MCF 10A (cell line): Measurements from ENCODE around the gene FTL. TPM values are rescaled to one million over a fixed set of nuclear protein-coding genes. Genes with fewer than 3 reads are reported as not detected.

Source experiments
- BruUV-seq: library from RNA; stranded (reverse); fragments of 400-500 nt; replicated peaks from 2 replicates; lab custom pipeline; 2021; lab: Mats Ljungman, UMichigan
- CTCF ChIA-PET: fragments of 300-600 bp; sonication (Branson Sonifier 250); formaldehyde crosslinking; extraction: SDS; loops from one replicate; lab custom pipeline; 2021; ENCODE audit warnings: antibody characterized with exemption, inconsistent platforms; lab: Yijun Ruan, JAX
- POLR2A ChIA-PET: fragments of 300-600, 350-650 bp; sonication (Branson Sonifier 250); formaldehyde crosslinking; extraction: SDS; loops from one replicate; lab custom pipeline; 2020; ENCODE audit warnings: antibody characterized with exemption, inconsistent platforms; lab: Yijun Ruan, JAX
- DNase-seq: peaks from one replicate; pipeline ENCODE4 v3.0.0-alpha.2; 2018; ENCODE audit not compliant: unreplicated experiment
- H3K27ac Mint-ChIP-seq: one replicate; pipeline ENCODE4 v1.8.0; 2022; ENCODE audit warnings: mild to moderate bottlenecking, low read depth, mixed read lengths; ENCODE audit not compliant: unreplicated experiment
- H3K27me3 Mint-ChIP-seq: one replicate; pipeline ENCODE4 v1.8.0; 2022; ENCODE audit warnings: mixed read lengths; ENCODE audit not compliant: insufficient read depth, unreplicated experiment
- H3K36me3 Mint-ChIP-seq: one replicate; pipeline ENCODE4 v1.8.0; 2022; ENCODE audit warnings: mild to moderate bottlenecking, moderate library complexity, mixed read lengths; ENCODE audit not compliant: insufficient read depth, unreplicated experiment
- H3K4me1 Mint-ChIP-seq: one replicate; pipeline ENCODE4 v1.8.0; 2022; ENCODE audit warnings: mixed read lengths; ENCODE audit not compliant: insufficient read depth, unreplicated experiment
- H3K4me3 Mint-ChIP-seq: one replicate; pipeline ENCODE4 v1.8.0; 2022; ENCODE audit warnings: mild to moderate bottlenecking, moderate library complexity, mixed read lengths; ENCODE audit not compliant: unreplicated experiment
- H3K9me3 Mint-ChIP-seq: one replicate; pipeline ENCODE4 v1.8.0; 2022; ENCODE audit warnings: mixed read lengths; ENCODE audit not compliant: unreplicated experiment
- intact Hi-C: fragments of 100-400 bp; cut with micrococcal nuclease; formaldehyde crosslinking; loops from 2 replicates; pipeline ENCODE4 v1.14.1; 2022
- total RNA-seq: library from RNA; stranded (reverse); gene quantifications from 2 replicates; pipeline ENCODE4 v1.2.3, GENCODE V29; 2022
- TF ChIP-seq, protein P1 (sequence below): fragments of 200-600 bp; IDR thresholded peaks from one replicate; pipeline ENCODE4 v1.8.0; 2022; ENCODE audit warnings: antibody characterized with exemption, mild to moderate bottlenecking; ENCODE audit not compliant: unreplicated experiment

The FTL gene
- total RNA-seq, 1 experiment from 2014 or later: 275 TPM

DNA sequence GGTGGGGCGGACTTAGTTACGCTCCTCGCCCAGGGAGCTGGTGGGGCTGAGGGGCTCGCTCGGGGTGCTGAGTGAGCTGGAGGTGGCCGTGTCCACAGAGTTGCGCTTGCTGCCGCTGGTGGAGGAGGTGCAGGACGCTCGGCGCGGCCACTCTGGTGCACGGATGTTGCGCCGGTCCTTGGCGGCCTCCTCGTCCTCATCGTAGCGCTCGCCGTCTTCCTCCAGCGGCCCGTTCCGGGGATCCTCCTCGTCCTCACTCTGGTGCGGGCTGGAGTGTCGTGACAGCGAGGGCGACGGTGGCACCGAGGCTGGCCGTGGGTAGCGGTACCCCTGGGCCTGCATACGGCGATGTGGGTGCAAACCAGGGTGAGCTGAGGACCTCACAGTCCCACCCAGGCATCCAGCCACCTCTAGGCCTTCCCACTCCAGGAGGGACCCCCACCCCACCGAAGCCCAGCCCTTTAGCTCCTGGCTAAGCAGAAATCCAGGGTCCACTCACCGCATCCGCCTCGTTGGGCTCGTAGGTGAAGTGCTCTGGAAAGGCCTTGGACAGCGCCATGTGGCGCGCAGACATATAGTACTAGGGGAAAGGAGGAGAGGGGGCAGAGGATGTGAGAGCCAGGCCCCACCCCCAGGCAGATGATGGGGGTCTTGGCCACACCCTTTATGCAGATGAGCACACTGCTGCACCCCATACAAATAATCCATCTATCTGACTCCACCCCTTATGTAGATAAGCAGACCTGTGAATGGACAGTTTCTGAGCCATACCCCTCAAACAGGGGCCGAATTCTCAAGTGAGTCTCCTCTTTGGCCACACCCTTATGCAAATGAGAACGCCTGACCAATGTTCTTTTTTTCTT lies 4.4 kb downstream of the FTL start:
- peak; percentile 34 for DNase-seq
- Mint-ChIP-seq H3K9me3 (no peaks in the 10 kb centered on the region), H3K36me3 (peaks cover 77% of the 10 kb centered on the region), H3K4me3 (no peak overlapping the region), H3K27ac (no peak overlapping the region), H3K27me3 (no peaks in the 10 kb centered on the region), H3K4me1 (peaks cover 11% of the 10 kb centered on the region)
- BruUV-seq: no TSS peak
- CTCF ChIA-PET: interaction anchor here (1.3 to 2.9 kb wide), 6 partner anchors 11 to 128 kb away, joined by 4 to 18 read pairs (median 6); partner anchors contain the start of genes GYS1, PPP1R15A and RUVBL2
- POLR2A ChIA-PET: interaction anchor here (0.8 to 1.1 kb wide), 2 partner anchors 8 to 24 kb away, joined by 3 to 4 read pairs; partner anchors contain the start of genes GYS1 and RUVBL2
- intact Hi-C loops: loop anchor here (2.0 kb wide), 2 partner anchors 69 to 175 kb away; partner anchors contain the start of gene NUCB1
- TF ChIP-seq, protein P1, sequence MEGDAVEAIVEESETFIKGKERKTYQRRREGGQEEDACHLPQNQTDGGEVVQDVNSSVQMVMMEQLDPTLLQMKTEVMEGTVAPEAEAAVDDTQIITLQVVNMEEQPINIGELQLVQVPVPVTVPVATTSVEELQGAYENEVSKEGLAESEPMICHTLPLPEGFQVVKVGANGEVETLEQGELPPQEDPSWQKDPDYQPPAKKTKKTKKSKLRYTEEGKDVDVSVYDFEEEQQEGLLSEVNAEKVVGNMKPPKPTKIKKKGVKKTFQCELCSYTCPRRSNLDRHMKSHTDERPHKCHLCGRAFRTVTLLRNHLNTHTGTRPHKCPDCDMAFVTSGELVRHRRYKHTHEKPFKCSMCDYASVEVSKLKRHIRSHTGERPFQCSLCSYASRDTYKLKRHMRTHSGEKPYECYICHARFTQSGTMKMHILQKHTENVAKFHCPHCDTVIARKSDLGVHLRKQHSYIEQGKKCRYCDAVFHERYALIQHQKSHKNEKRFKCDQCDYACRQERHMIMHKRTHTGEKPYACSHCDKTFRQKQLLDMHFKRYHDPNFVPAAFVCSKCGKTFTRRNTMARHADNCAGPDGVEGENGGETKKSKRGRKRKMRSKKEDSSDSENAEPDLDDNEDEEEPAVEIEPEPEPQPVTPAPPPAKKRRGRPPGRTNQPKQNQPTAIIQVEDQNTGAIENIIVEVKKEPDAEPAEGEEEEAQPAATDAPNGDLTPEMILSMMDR: no peak

DNA sequence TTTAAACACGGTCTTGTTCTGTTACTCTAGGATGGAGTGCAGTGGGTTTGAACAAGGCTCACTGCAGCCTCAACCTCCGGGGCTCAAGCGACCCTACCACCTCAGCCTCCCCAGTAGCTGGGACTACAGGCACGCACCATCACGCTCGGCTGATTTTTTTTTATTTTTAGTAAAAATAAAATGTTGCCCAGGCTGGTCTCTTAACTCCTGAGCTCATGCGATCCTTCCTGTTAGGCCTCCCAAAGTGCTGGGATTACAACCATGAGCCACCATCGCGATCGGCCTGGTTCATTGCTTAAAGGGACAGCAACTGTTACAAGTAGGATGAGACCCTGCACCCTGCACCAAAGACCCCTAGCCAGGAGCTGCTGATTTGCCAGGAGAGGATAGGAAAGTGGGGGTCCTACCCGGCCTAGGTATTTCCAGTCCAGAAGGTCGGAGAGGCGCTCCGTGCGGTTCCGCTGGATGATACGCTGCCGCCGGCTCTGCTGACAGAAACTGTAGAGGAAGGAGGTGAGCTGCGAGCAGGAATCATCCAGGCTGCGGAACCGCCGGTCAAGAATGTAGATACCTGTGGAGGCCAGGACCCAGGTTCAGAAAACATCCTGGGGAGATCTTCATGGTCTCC lies 5.1 kb downstream of the FTL start:
- Mint-ChIP-seq H3K9me3 (no peaks in the 10 kb centered on the region), H3K27me3 (no peaks in the 10 kb centered on the region), H3K27ac (no peak overlapping the region), H3K4me1 (peaks cover 6% of the 10 kb centered on the region), H3K36me3 (peaks cover 77% of the 10 kb centered on the region), H3K4me3 (no peak overlapping the region)
- intact Hi-C loops: loop anchor here (2.0 kb wide), 2 partner anchors 69 to 175 kb away; partner anchors contain the start of gene NUCB1
- CTCF ChIA-PET: interaction anchor here (0.5 to 2.9 kb wide), 13 partner anchors 9 to 561 kb away, joined by 3 to 18 read pairs (median 4); partner anchors contain the start of genes GYS1, PPP1R15A and RUVBL2
- no TSS peak for BruUV-seq
- POLR2A ChIA-PET: interaction anchor here (0.9 to 1.4 kb wide), 3 partner anchors 8 to 97 kb away, joined by 3 to 12 read pairs (median 3); partner anchors contain the start of gene PPP1R15A
- TF ChIP-seq, protein P1: no peak
- DNase-seq: no peak

DNA sequence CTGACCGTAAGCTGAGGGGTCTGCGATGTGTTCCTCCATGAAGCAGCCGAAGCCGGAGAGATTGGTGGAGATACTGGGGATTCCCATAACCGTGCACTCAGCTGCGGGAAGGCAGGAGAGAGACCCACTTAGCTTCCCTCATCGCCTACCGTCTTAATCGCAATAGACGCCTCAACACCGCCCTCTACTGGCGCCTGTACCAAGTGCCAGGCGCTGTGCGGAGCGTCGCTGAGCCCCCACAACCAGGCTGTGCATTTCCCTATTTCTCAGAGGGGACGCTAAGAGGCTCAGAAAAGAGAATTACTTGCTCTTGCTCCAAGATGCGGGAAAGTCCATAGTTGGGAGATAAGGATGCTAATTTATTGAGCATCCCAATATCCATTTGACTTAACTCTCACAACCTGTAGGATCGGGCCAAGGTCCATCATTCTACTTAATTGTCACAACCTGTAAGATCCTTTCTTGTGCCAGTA lies 5.8 kb downstream of the FTL start:
- Mint-ChIP-seq H3K27me3 (no peaks in the 10 kb centered on the region), H3K4me1 (peaks cover 6% of the 10 kb centered on the region), H3K9me3 (no peaks in the 10 kb centered on the region), H3K27ac (no peak overlapping the region), H3K4me3 (no peak overlapping the region), H3K36me3 (peaks cover 75% of the 10 kb centered on the region)
- no TSS peak for BruUV-seq
- TF ChIP-seq, protein P1: peak; percentile 89
- intact Hi-C loops: loop anchor here (2.0 kb wide), 2 partner anchors 70 to 176 kb away; partner anchors contain the start of gene NUCB1
- POLR2A ChIA-PET: interaction anchor here (0.9 to 1.4 kb wide), 3 partner anchors 9 to 98 kb away, joined by 3 to 12 read pairs (median 3); partner anchors contain the start of gene PPP1R15A
- peak; percentile 75 for DNase-seq
- CTCF ChIA-PET: interaction anchor here (0.5 to 2.9 kb wide), 13 partner anchors 9 to 562 kb away, joined by 3 to 18 read pairs (median 4); partner anchors contain the start of genes GYS1, PPP1R15A and RUVBL2
